HepG2 (cell line): ENCODE results near the gene MAGEA4. TPM values are rescaled to one million over a fixed set of nuclear protein-coding genes. Genes with fewer than 3 reads are reported as not detected.

Source experiments
- ATAC-seq: fragments of 200-7000 bp; cut with Tn5 transposase; 3 replicates; pipeline ENCODE4 v1.9.1; 2020; ENCODE audit warnings: mild to moderate bottlenecking, moderate library complexity
- BruUV-seq: library from RNA; stranded (reverse); fragments of 400-500 nt; replicated peaks from 2 replicates; lab custom pipeline; 2021; lab: Mats Ljungman, UMichigan
- CTCF ChIA-PET: fragments of 300-600 bp; formaldehyde crosslinking; extraction: SDS; loops from one replicate; lab custom pipeline; 2021; ENCODE audit warnings: low total read pairs, inconsistent platforms, low intra/inter-chr PET ratio; lab: Yijun Ruan, JAX
- POLR2A ChIA-PET: fragments of 350-600 bp; sonication (Branson Sonifier 250); formaldehyde crosslinking; loops from one replicate; lab custom pipeline; 2020; ENCODE audit warnings: antibody characterized with exemption, inconsistent platforms; lab: Yijun Ruan, JAX
- DNase-seq: peaks from one replicate; pipeline ENCODE4 v3.0.0-alpha.2; 2015; ENCODE audit warnings: low spot score
- FAIRE-seq: peaks from 3 replicates; lab custom pipeline; 2011; peaks lifted over from hg19 to GRCh38; lab: Jason Lieb, UNC
- H2AFZ ChIP-seq: one replicate; pipeline ENCODE4 v1.6.1; 2011; ENCODE audit warnings: low read length, inconsistent platforms
- H3K27ac ChIP-seq: fragments of 300-600 bp; 3 replicates; pipeline ENCODE4 v1.8.0; 2011; ENCODE audit warnings: mixed run types, mild to moderate bottlenecking, mixed read lengths, low read length, inconsistent platforms; ENCODE audit not compliant: insufficient read depth; ENCODE audit errors: extremely low read length
- H3K27me3 ChIP-seq, 2 experiments: fragments of 200-600 bp in 1 of 2; 2 replicates in 1 of 2; 3 replicates in 1 of 2; pipeline versions ENCODE4 v1.6.0 to v1.8.0; 2011; ENCODE audit warnings: low read length in 2 of 2, mild to moderate bottlenecking in 2 of 2, moderate library complexity in 2 of 2, inconsistent platforms in 1 of 2; ENCODE audit not compliant: insufficient read depth in 2 of 2, control insufficient read depth in 1 of 2
- H3K36me3 ChIP-seq, 2 experiments: fragments of 200-600 bp in 1 of 2; replicated peaks in 1 of 2; 2 replicates in 1 of 2; 3 replicates in 1 of 2; pipeline versions ENCODE4 v1.5.1 to v1.8.0; 2011; ENCODE audit warnings: low read length in 2 of 2, inconsistent platforms in 1 of 2; ENCODE audit not compliant: insufficient read depth in 2 of 2, control insufficient read depth in 1 of 2
- H3K4me1 ChIP-seq: 2 replicates; pipeline ENCODE4 v1.5.1; 2012; ENCODE audit warnings: low read length, inconsistent platforms; ENCODE audit not compliant: insufficient read depth
- H3K4me2 ChIP-seq: 2 replicates; pipeline ENCODE4 v1.6.0; 2011; ENCODE audit warnings: low read depth, low read length, inconsistent platforms
- H3K4me3 ChIP-seq, 3 experiments: fragments of 200-600 bp in 1 of 3; sonication (generic), shearing (Covaris generic) in 1 of 3; replicated peaks in 1 of 3; 2 replicates each; pipeline ENCODE4 v1.5.1; 2011 to 2016; ENCODE audit warnings: low read length in 3 of 3, inconsistent platforms in 2 of 3, low read depth in 2 of 3, mild to moderate bottlenecking in 2 of 3, control low read depth in 1 of 3, mixed read lengths in 1 of 3; ENCODE audit not compliant: insufficient read depth in 1 of 3
- H3K79me2 ChIP-seq: one replicate; pipeline ENCODE4 v1.6.1; 2011; ENCODE audit warnings: low read length, inconsistent platforms; ENCODE audit not compliant: insufficient read depth
- H3K9ac ChIP-seq: 2 replicates; pipeline ENCODE4 v1.6.0; 2011; ENCODE audit warnings: mild to moderate bottlenecking, low read depth, low read length, inconsistent platforms; ENCODE audit not compliant: insufficient read depth
- H3K9me3 ChIP-seq: 2 replicates; pipeline ENCODE4 v1.5.1; 2012; ENCODE audit warnings: mild to moderate bottlenecking, low read length
- H4K20me1 ChIP-seq: 2 replicates; pipeline ENCODE4 v1.6.0; 2011; ENCODE audit warnings: inconsistent platforms, mild to moderate bottlenecking, low read length, moderate library complexity; ENCODE audit not compliant: insufficient read depth
- CENPX ChIP-seq: sonication (generic); formaldehyde crosslinking; IDR thresholded peaks from 2 replicates; pipeline ENCODE4 v1.9.0; 2021; ENCODE audit warnings: mild to moderate bottlenecking, missing genetic modification reagents, moderate library complexity
- HCFC1 ChIP-seq: fragments of 150-350 bp; IDR thresholded peaks from 2 replicates; pipeline ENCODE4 v1.6.1; 2014; ENCODE audit warnings: low read depth, low read length
- IKZF4 ChIP-seq: sonication (generic); formaldehyde crosslinking; IDR thresholded peaks from 2 replicates; pipeline ENCODE4 v1.5.1; 2020; ENCODE audit warnings: borderline replicate concordance, mild to moderate bottlenecking, low read depth, missing genetic modification reagents; ENCODE audit errors: not compliant biosample characterization
- NONO ChIP-seq, 2 experiments: fragments of 450-650 bp in 1 of 2; sonication (generic) in 1 of 2; formaldehyde crosslinking in 1 of 2; IDR thresholded peaks in 1 of 2; conservative IDR thresholded peaks in 1 of 2; 2 replicates each; pipeline versions ENCODE4 v1.6.1 to v1.8.0; 2017 to 2022; ENCODE audit warnings: mild to moderate bottlenecking in 1 of 2, missing genetic modification reagents in 1 of 2, moderate library complexity in 1 of 2
- TBP ChIP-seq: sonication (generic); formaldehyde crosslinking; IDR thresholded peaks from 2 replicates; pipeline ENCODE4 v1.5.0; 2020; ENCODE audit warnings: missing genetic modification reagents
- YEATS4 ChIP-seq: sonication (generic); formaldehyde crosslinking; IDR thresholded peaks from 2 replicates; pipeline ENCODE4 v1.4.0; 2020; ENCODE audit warnings: missing genetic modification reagents, borderline replicate concordance
- ZNF180 ChIP-seq: sonication (generic); formaldehyde crosslinking; IDR thresholded peaks from 2 replicates; pipeline ENCODE4 v1.4.0; 2020; ENCODE audit warnings: low read depth, missing genetic modification reagents, borderline replicate concordance
- ZNF232 ChIP-seq: sonication (generic); formaldehyde crosslinking; IDR thresholded peaks from 2 replicates; pipeline ENCODE4 v1.4.0; 2020; ENCODE audit warnings: missing genetic modification reagents, borderline replicate concordance
- ZNF260 ChIP-seq: sonication (generic); formaldehyde crosslinking; IDR thresholded peaks from 2 replicates; pipeline ENCODE4 v1.4.0; 2020; ENCODE audit warnings: missing genetic modification reagents, low read depth, mild to moderate bottlenecking, borderline replicate concordance
- ZNF292 ChIP-seq: sonication (generic); formaldehyde crosslinking; IDR thresholded peaks from 2 replicates; pipeline ENCODE4 v1.8.1; 2022; ENCODE audit warnings: mild to moderate bottlenecking, low read depth, missing genetic modification reagents, borderline replicate concordance
- ZNF83 ChIP-seq: sonication (generic); formaldehyde crosslinking; IDR thresholded peaks from 2 replicates; pipeline ENCODE4 v1.4.0; 2020; ENCODE audit warnings: missing genetic modification reagents, mild to moderate bottlenecking, borderline replicate concordance
- ZNF878 ChIP-seq: sonication (generic); formaldehyde crosslinking; IDR thresholded peaks from 2 replicates; pipeline ENCODE4 v1.8.1; 2023; ENCODE audit warnings: mild to moderate bottlenecking, missing genetic modification reagents, moderate library complexity
- WGBS: methylation state at CpG from one replicate; pipeline ENCODE4 v1.1.6; 2017; ENCODE audit warnings: low lambda C conversion rate; 5-methylcytosine and 5-hydroxymethylcytosine counted together
- in situ Hi-C: cut with HindIII; loops from 2 replicates; pipeline ENCODE4 v1.10.0; 2017; ENCODE audit warnings: low pct_unique_long_range_greater_than_20kb; ENCODE audit not compliant: extremely low pct_ligation_motif_present
- intact Hi-C: fragments of 100-400 bp; cut with micrococcal nuclease; formaldehyde crosslinking; loops from one replicate; pipeline ENCODE4 v1.10.0; 2022; ENCODE audit not compliant: unreplicated experiment
- polyA plus RNA-seq, 8 experiments: library from polyadenylated mRNA; depleted of rRNA in 3 of 8; stranded (reverse) in 7 of 8; unstranded in 1 of 8; fragments of >200 nt; fragmentation: Illumina TruSeq in 4 of 8; extraction: Trizol in 4 of 8; gene quantifications; 2 replicates each; pipeline versions ENCODE4 v1.2.1 to v1.2.3, GENCODE V29; 2011 to 2016; ENCODE audit warnings: low read depth in 4 of 8, missing spikeins in 1 of 8, mixed read lengths in 1 of 8; ENCODE audit not compliant: insufficient read depth in 1 of 8
- total RNA-seq, 5 experiments: library from RNA; depleted of rRNA; stranded (reverse); fragments of >200 nt; fragmentation: Illumina TruSeq; extraction: Trizol; gene quantifications; 2 replicates each; pipeline ENCODE4 v1.2.3, GENCODE V29; 2016; ENCODE audit warnings: low read depth in 1 of 5
- TF ChIP-seq, protein P1 (sequence below): IDR thresholded peaks from 2 replicates; pipeline ENCODE4 v1.6.1; 2016; ENCODE audit warnings: mild to moderate bottlenecking, missing biosample characterization, missing genetic modification reagents
- TF ChIP-seq, protein P2 (sequence below): sonication (generic); formaldehyde crosslinking; IDR thresholded peaks from 2 replicates; pipeline ENCODE4 v1.4.0; 2020; ENCODE audit warnings: missing genetic modification reagents
- TF ChIP-seq, protein P3 (sequence below): IDR thresholded peaks from 2 replicates; pipeline ENCODE4 v1.6.1; 2016; ENCODE audit warnings: low read depth, control low read depth

Gene MAGEA4
- total and polyA plus RNA-seq, 2 of the 13 experiments (the other 11 are each of a cell fraction or from before 2014, with no cell fraction given) = not detected

DNA sequence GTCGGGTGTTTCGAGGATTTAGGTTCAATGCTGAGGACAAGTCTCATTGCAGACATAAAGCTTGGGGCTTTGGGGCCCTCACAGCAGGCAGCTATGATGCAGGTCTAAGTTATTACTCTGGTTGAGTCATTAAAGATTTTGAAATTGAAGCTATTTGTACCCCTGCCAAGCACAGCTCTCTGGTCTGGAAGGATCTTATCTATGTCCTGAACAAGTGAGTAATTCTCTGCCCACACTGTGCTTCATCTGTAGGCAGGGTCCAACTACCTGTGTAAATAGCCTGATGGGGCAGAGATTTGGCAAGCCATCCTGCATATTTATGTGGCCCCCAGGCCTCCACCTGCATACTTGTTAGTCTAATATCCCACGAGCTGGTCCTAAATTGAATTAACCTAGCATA lies 41.4 kb upstream of the MAGEA4 start:
- no peaks in the 10 kb centered on the region for H3K36me3 ChIP-seq
- in situ Hi-C loops (no loop called here), intact Hi-C loops (no loop called here)
- H3K27me3 ChIP-seq = no peaks in the 10 kb centered on the region
- BruUV-seq = no TSS peak
- CTCF ChIA-PET = no interaction called here
- no peak for FAIRE-seq
- H3K9me3 ChIP-seq = no peaks in the 10 kb centered on the region
- POLR2A ChIA-PET = no interaction called here
- ATAC-seq = no peak
- no peak overlapping the region for H3K27ac ChIP-seq
- DNase-seq = peak; percentile 0
- H3K4me3 ChIP-seq = no peak overlapping the region
- no peaks in the 10 kb centered on the region for H3K4me1 ChIP-seq
- no peak overlapping the region for H2AFZ ChIP-seq
- TF ChIP-seq ZNF292 (CRISPR knock-in tag) = no peak
- no peak for TF ChIP-seq ZNF260 (CRISPR knock-in tag)
- no peak for TF ChIP-seq NONO (IDR thresholded peaks at IDR 0.05)
- TF ChIP-seq NONO (CRISPR knock-in tag; conservative IDR thresholded peaks at IDR 0.05) = no peak
- TF ChIP-seq, protein P1, sequence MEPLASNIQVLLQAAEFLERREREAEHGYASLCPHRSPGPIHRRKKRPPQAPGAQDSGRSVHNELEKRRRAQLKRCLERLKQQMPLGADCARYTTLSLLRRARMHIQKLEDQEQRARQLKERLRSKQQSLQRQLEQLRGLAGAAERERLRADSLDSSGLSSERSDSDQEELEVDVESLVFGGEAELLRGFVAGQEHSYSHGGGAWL = no peak
- TF ChIP-seq ZNF878 (CRISPR knock-in tag) = no peak
- no peak for TF ChIP-seq TBP
- no peak for TF ChIP-seq CENPX (CRISPR knock-in tag)
- no peak for TF ChIP-seq YEATS4 (CRISPR knock-in tag)
- TF ChIP-seq, protein P2, sequence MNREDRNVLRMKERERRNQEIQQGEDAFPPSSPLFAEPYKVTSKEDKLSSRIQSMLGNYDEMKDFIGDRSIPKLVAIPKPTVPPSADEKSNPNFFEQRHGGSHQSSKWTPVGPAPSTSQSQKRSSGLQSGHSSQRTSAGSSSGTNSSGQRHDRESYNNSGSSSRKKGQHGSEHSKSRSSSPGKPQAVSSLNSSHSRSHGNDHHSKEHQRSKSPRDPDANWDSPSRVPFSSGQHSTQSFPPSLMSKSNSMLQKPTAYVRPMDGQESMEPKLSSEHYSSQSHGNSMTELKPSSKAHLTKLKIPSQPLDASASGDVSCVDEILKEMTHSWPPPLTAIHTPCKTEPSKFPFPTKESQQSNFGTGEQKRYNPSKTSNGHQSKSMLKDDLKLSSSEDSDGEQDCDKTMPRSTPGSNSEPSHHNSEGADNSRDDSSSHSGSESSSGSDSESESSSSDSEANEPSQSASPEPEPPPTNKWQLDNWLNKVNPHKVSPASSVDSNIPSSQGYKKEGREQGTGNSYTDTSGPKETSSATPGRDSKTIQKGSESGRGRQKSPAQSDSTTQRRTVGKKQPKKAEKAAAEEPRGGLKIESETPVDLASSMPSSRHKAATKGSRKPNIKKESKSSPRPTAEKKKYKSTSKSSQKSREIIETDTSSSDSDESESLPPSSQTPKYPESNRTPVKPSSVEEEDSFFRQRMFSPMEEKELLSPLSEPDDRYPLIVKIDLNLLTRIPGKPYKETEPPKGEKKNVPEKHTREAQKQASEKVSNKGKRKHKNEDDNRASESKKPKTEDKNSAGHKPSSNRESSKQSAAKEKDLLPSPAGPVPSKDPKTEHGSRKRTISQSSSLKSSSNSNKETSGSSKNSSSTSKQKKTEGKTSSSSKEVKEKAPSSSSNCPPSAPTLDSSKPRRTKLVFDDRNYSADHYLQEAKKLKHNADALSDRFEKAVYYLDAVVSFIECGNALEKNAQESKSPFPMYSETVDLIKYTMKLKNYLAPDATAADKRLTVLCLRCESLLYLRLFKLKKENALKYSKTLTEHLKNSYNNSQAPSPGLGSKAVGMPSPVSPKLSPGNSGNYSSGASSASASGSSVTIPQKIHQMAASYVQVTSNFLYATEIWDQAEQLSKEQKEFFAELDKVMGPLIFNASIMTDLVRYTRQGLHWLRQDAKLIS (CRISPR knock-in tag) = no peak
- TF ChIP-seq IKZF4 (CRISPR knock-in tag) = no peak
- TF ChIP-seq, protein P3, sequence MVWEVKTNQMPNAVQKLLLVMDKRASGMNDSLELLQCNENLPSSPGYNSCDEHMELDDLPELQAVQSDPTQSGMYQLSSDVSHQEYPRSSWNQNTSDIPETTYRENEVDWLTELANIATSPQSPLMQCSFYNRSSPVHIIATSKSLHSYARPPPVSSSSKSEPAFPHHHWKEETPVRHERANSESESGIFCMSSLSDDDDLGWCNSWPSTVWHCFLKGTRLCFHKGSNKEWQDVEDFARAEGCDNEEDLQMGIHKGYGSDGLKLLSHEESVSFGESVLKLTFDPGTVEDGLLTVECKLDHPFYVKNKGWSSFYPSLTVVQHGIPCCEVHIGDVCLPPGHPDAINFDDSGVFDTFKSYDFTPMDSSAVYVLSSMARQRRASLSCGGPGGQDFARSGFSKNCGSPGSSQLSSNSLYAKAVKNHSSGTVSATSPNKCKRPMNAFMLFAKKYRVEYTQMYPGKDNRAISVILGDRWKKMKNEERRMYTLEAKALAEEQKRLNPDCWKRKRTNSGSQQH (CRISPR knock-in tag) = no peak
- no peak for TF ChIP-seq HCFC1
- no peak for TF ChIP-seq ZNF180 (CRISPR knock-in tag)
- no peak for TF ChIP-seq ZNF232 (CRISPR knock-in tag)
- no peak for TF ChIP-seq ZNF83 (CRISPR knock-in tag)
- no peaks in the 10 kb centered on the region for H3K79me2 ChIP-seq
- H3K4me2 ChIP-seq = no peak overlapping the region
- 0% methylated on average over 3 of the region's 3 CpGs for WGBS
- no peaks in the 10 kb centered on the region for H4K20me1 ChIP-seq
- H3K9ac ChIP-seq = no peak overlapping the region
